K562 (cell line): Measurements from ENCODE around the gene DNAJC25. TPM values are rescaled to one million over a fixed set of nuclear protein-coding genes. Genes with fewer than 3 reads are reported as not detected.
A peak's percentile ranks its signal among the peaks of the same experiment; 100 is the strongest.

Source experiments
- ATAC-seq: fragments of 200-7000 bp; cut with Tn5 transposase; 3 replicates; pipeline ENCODE4 v1.9.1; 2020; ENCODE audit warnings: moderate library complexity
- BruUV-seq: library from RNA; stranded (reverse); fragments of 400-500 nt; replicated peaks from 2 replicates; lab custom pipeline; 2021; lab: Mats Ljungman, UMichigan
- CTCF ChIA-PET: fragments of 300-600 bp; formaldehyde crosslinking; extraction: SDS; loops from one replicate; lab custom pipeline; 2021; ENCODE audit warnings: low intra/inter-chr PET ratio; lab: Yijun Ruan, JAX
- POLR2A ChIA-PET: fragments of 300-600, 350-650 bp; sonication (Branson Sonifier 250); formaldehyde crosslinking; extraction: SDS; loops from one replicate; lab custom pipeline; 2021; ENCODE audit warnings: antibody characterized with exemption, inconsistent platforms; lab: Yijun Ruan, JAX
- DNase-seq, 4 experiments: peaks; one replicate each; pipeline versions ENCODE4 v3.0.0 to v3.0.0-alpha.2; 2011 to 2018; ENCODE audit warnings: low spot score in 3 of 4, mixed read lengths in 3 of 4; ENCODE audit errors: extremely low read depth in 1 of 4
- FAIRE-seq: peaks from 2 replicates; lab custom pipeline; 2011; peaks lifted over from hg19 to GRCh38; lab: Jason Lieb, UNC
- H2AFZ ChIP-seq: 2 replicates; pipeline ENCODE4 v1.6.0; 2011; ENCODE audit warnings: low read depth, low read length, control low read depth, inconsistent platforms
- H3K27ac ChIP-seq: fragments of 200-600 bp; 3 replicates; pipeline ENCODE4 v1.8.0; 2011; ENCODE audit warnings: low read depth, mild to moderate bottlenecking, control low read depth, inconsistent platforms, low read length, moderate library complexity, mixed read lengths; ENCODE audit errors: extremely low read depth
- H3K27me3 ChIP-seq, 2 experiments: fragments of 300-600 bp in 1 of 2; 2 replicates in 1 of 2; 3 replicates in 1 of 2; pipeline versions ENCODE4 v1.6.0 to v1.8.0; 2011; ENCODE audit warnings: inconsistent platforms in 2 of 2, low read length in 2 of 2, mild to moderate bottlenecking in 1 of 2, mixed read lengths in 1 of 2, moderate library complexity in 1 of 2; ENCODE audit not compliant: control insufficient read depth in 2 of 2, insufficient read depth in 2 of 2
- H3K36me3 ChIP-seq: fragments of 300-600 bp; 3 replicates; pipeline ENCODE4 v1.8.0; 2011; ENCODE audit warnings: mild to moderate bottlenecking, low read length, inconsistent platforms; ENCODE audit not compliant: control insufficient read depth, insufficient read depth
- H3K4me1 ChIP-seq, 2 experiments: fragments of 200-600 bp in 1 of 2; replicated peaks in 1 of 2; 2 replicates in 1 of 2; 3 replicates in 1 of 2; pipeline versions ENCODE4 v1.5.1 to v1.8.0; 2011; ENCODE audit warnings: inconsistent platforms in 2 of 2, low read length in 2 of 2, mild to moderate bottlenecking in 1 of 2, mixed read lengths in 1 of 2, moderate library complexity in 1 of 2; ENCODE audit not compliant: control insufficient read depth in 2 of 2, insufficient read depth in 2 of 2
- H3K4me2 ChIP-seq: 2 replicates; pipeline ENCODE4 v1.6.1; 2011; ENCODE audit warnings: low read length, control low read depth, inconsistent platforms, mixed read lengths; ENCODE audit not compliant: insufficient read depth
- H3K4me3 ChIP-seq: fragments of 200-600 bp; sonication (generic), shearing (Covaris generic); 2 replicates; pipeline ENCODE4 v1.5.1; 2016; ENCODE audit warnings: control low read depth, inconsistent platforms
- H3K79me2 ChIP-seq: fragments of 200-600 bp; 3 replicates; pipeline ENCODE4 v1.8.0; 2011; ENCODE audit warnings: low read length, inconsistent platforms; ENCODE audit not compliant: control insufficient read depth, insufficient read depth
- H3K9ac ChIP-seq, 2 experiments: 2 replicates each; pipeline versions ENCODE4 v1.6.0 to v1.6.1; 2011; ENCODE audit warnings: low read depth in 2 of 2, low read length in 2 of 2, control low read depth in 1 of 2, inconsistent platforms in 1 of 2, mild to moderate bottlenecking in 1 of 2, mixed read lengths in 1 of 2; ENCODE audit not compliant: insufficient read depth in 1 of 2
- H3K9me1 ChIP-seq: one replicate; pipeline ENCODE4 v1.6.0; 2011; ENCODE audit warnings: inconsistent platforms, mild to moderate bottlenecking, low read length, moderate library complexity; ENCODE audit not compliant: control insufficient read depth, insufficient read depth
- H3K9me3 ChIP-seq: replicated peaks from 2 replicates; pipeline ENCODE4 v1.5.1; 2011; ENCODE audit warnings: low read depth, low read length, inconsistent platforms; ENCODE audit not compliant: control insufficient read depth, insufficient read depth
- H4K20me1 ChIP-seq: replicated peaks from 2 replicates; pipeline ENCODE4 v1.6.1; 2011; ENCODE audit warnings: low read length, inconsistent platforms, mixed read lengths; ENCODE audit not compliant: control insufficient read depth, insufficient read depth
- ARHGAP35 ChIP-seq: fragments of 450-650 bp; IDR thresholded peaks from 2 replicates; pipeline ENCODE4 v1.6.1; 2018; ENCODE audit not compliant: partially characterized antibody
- BRCA1 ChIP-seq, 2 experiments: fragments of 450-650 bp in 1 of 2; sonication (generic) in 1 of 2; formaldehyde crosslinking in 1 of 2; IDR thresholded peaks; 2 replicates each; pipeline versions ENCODE4 v1.5.0 to v1.6.1; 2017 to 2020; ENCODE audit warnings: mild to moderate bottlenecking in 1 of 2, missing genetic modification reagents in 1 of 2
- RBM15 ChIP-seq: fragments of 200-400 bp; formaldehyde crosslinking; IDR thresholded peaks from 2 replicates; pipeline ENCODE4 v1.6.1; 2018; ENCODE audit warnings: mild to moderate bottlenecking, low read length, moderate library complexity; ENCODE audit not compliant: insufficient read depth
- ZNF146 ChIP-seq: IDR thresholded peaks from one replicate; pipeline ENCODE4 v1.6.1; 2018; ENCODE audit warnings: missing compliant biosample characterization; ENCODE audit not compliant: unreplicated experiment
- ZNF780A ChIP-seq: fragments of 250-450 bp; sonication (Bioruptor Pico); IDR thresholded peaks from 2 replicates; pipeline ENCODE4 v1.5.0; 2021; ENCODE audit warnings: mild to moderate bottlenecking
- WGBS: fragments of 100-300 bp; shearing (Covaris generic); methylation state at CpG from one replicate; pipeline ENCODE4 v1.1.6; 2016; ENCODE audit warnings: low coverage, mixed read lengths; ENCODE audit not compliant: insufficient coverage; ENCODE audit errors: missing lambda C conversion rate; 5-methylcytosine and 5-hydroxymethylcytosine counted together
- in situ Hi-C: fragments of 300-500 bp; cut with MboI; formaldehyde crosslinking; loops from 4 replicates; pipeline ENCODE4 v1.15.0; 2018; ENCODE audit warnings: inconsistent platforms, mixed read lengths
- intact Hi-C: fragments of 100-400 bp; cut with micrococcal nuclease; formaldehyde crosslinking; loops from 2 replicates; pipeline ENCODE4 v1.14.2; 2022
- polyA plus RNA-seq, 8 experiments: library from polyadenylated mRNA; depleted of rRNA in 4 of 8; stranded (reverse) in 5 of 8; unstranded in 3 of 8; fragments of >200 nt; fragmentation: Nextera tagmentation in 2 of 8; fragmentation: Illumina TruSeq in 1 of 8; extraction: Ambion mirVana in 2 of 8; extraction: Trizol in 1 of 8; gene quantifications; 2 replicates each; pipeline versions ENCODE4 v1.2.1 to v1.2.3, GENCODE V29; 2011 to 2014; ENCODE audit warnings: inconsistent platforms in 1 of 8, missing spikeins in 1 of 8
- total RNA-seq, 7 experiments: library from RNA; depleted of rRNA in 6 of 7; stranded (reverse); fragments of >200 nt in 6 of 7; fragmentation: Illumina TruSeq in 2 of 7; extraction: Trizol in 2 of 7; gene quantifications; 2 replicates each; pipeline versions ENCODE4 v1.2.1 to v1.2.3, GENCODE V29; 2011 to 2021; ENCODE audit warnings: low replicate concordance in 1 of 7
- TF ChIP-seq, protein P1 (sequence below): fragments of 450-650 bp; IDR thresholded peaks from one replicate; pipeline ENCODE4 v1.6.1; 2018; ENCODE audit warnings: mild to moderate bottlenecking, moderate library complexity; ENCODE audit not compliant: partially characterized antibody

DNAJC25 gene
- total and polyA plus RNA-seq, 9 of the 15 experiments (the other 6 are each of a cell fraction or from before 2014, with no cell fraction given): 3.7 to 11.2 (median 7.1) TPM

DNA sequence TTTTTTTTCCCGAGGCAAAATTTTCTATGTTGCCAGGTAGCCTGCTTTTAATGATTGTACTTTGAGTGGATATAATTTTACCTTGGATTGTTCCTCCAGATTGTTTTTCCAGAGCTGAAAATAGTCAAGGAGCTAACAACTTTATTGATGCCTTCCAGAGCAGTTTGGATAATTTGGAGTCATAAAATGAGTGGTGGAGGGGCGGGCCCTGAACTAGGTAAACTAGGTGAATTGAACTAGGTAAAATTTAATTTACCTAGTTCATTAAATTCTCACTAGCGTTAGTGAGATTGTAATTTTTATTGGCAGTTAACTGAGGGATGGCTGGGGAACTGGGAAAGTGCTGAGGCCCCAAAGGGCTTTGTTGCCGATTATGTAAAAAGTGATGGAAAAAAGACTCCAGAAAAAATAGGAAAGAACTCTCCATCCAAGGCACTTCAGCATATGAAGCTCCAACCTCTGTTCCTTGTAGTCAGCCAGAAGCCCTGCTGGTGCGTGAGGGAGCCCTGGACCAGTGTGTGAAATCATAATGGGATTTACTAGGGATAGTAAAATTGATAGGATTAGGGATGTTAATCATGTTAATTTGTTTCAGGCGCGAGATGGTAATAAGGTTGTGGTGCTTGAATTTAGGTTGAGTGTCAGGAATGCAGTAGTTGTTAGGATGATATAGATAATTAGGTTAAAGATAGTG, 1.7 kb downstream of the DNAJC25 start:
- H2AFZ ChIP-seq: no peak overlapping the region
- H4K20me1 ChIP-seq: peaks cover 12% of the 10 kb centered on the region
- H3K9me3 ChIP-seq: no peaks in the 10 kb centered on the region
- peak overlapping the region; percentile 95; the same call in 1 of the 2 replicates for H3K4me2 ChIP-seq
- TF ChIP-seq RBM15: no peak
- TF ChIP-seq, protein P1, sequence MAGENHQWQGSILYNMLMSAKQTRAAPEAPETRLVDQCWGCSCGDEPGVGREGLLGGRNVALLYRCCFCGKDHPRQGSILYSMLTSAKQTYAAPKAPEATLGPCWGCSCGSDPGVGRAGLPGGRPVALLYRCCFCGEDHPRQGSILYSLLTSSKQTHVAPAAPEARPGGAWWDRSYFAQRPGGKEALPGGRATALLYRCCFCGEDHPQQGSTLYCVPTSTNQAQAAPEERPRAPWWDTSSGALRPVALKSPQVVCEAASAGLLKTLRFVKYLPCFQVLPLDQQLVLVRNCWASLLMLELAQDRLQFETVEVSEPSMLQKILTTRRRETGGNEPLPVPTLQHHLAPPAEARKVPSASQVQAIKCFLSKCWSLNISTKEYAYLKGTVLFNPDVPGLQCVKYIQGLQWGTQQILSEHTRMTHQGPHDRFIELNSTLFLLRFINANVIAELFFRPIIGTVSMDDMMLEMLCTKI: no peak
- no peak for TF ChIP-seq ZNF146 (CRISPR knock-in tag)
- no peak for TF ChIP-seq ARHGAP35
- TF ChIP-seq ZNF780A (CRISPR knock-in tag): no peak
- no peak for TF ChIP-seq BRCA1 (IDR thresholded peaks at IDR 0.05)
- TF ChIP-seq BRCA1 (CRISPR knock-in tag; IDR thresholded peaks at IDR 0.05): no peak
- BruUV-seq: no TSS peak
- H3K27me3 ChIP-seq: no peaks in the 10 kb centered on the region
- H3K79me2 ChIP-seq: peaks cover 73% of the 10 kb centered on the region
- in situ Hi-C loops: no loop called here
- ATAC-seq (no peak), FAIRE-seq (no peak), DNase-seq (no peak)
- H3K9me1 ChIP-seq: peaks cover 13% of the 10 kb centered on the region
- peak overlapping the region in 1 of 2 experiments; percentile 93; a peak in 2 of 4 replicates for H3K9ac ChIP-seq
- H3K4me1 ChIP-seq: peaks cover 6 to 33% of the 10 kb centered on the region in 2 experiments
- 55% methylated on average over 7 of the region's 7 CpGs for WGBS
- POLR2A ChIA-PET: interaction anchor here (1.0 to 1.1 kb wide), 3 partner anchors 10 to 439 kb away, joined by 3 to 4 read pairs (median 3); no protein-coding TSS in a partner anchor
- H3K27ac ChIP-seq: no peak overlapping the region
- CTCF ChIA-PET: no interaction called here
- intact Hi-C loops: loop anchor here (5.0 to 10.0 kb wide), 2 partner anchors 41 to 148 kb away; partner anchors contain the start of gene ECPAS
- H3K4me3 ChIP-seq: peak overlapping the region; percentile 97; the same call in 1 of the 2 replicates
- peaks cover 30% of the 10 kb centered on the region; the same call in 2 of the 3 replicates for H3K36me3 ChIP-seq
